ENCODE measurements around the gene TSEN2. TPM values are rescaled to one million over a fixed set of nuclear protein-coding genes. Genes with fewer than 3 reads are reported as not detected.

TSEN2 gene
- total and polyA plus RNA-seq, 9 of the 15 experiments (the other 6 are each of a cell fraction or from before 2014, with no cell fraction given): 38.5 to 76.3 (median 46.6) TPM

DNA sequence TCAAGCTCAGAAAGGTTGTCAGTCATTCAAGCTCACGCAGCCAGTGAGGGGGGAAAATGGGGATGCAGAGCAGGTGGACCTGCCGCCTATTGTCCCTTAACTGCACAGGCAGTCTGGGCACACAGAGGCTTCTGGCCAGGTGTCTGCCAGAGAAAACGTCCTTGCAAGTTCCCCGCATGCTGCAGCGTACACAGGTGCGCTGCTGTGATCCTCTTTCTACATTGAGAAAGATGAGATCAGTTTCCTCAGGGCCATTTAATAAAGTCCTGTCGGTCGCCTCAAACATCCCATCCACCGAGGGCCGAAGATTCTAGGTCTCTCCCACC is 445 bp upstream of the TSEN2 start (continued):
- TF ChIP-seq CBX5 (IDR thresholded peaks at IDR 0.05; ENCODE audit: borderline replicate concordance, low read depth) (0 out of 2 replicates have a peak, but pooled peaks have one; percentile 23), MECOM (CRISPR knock-in tag; IDR thresholded peaks at IDR 0.05) (no peak), FOXJ3 (CRISPR knock-in tag; IDR thresholded peaks at IDR 0.05) (no peak), KAT2B (IDR thresholded peaks at IDR 0.05; ENCODE audit: low read depth, low read length) (no peak), RBM17 (IDR thresholded peaks at IDR 0.05; ENCODE audit: borderline replicate concordance, low read depth, low read length) (no peak), ASH1L (IDR thresholded peaks at IDR 0.05; ENCODE audit: borderline replicate concordance, low read depth, partially characterized antibody) (no peak), ZNF766 (CRISPR knock-in tag; conservative IDR thresholded peaks at IDR 0.05) (no peak)
- TF ChIP-seq, protein P1, sequence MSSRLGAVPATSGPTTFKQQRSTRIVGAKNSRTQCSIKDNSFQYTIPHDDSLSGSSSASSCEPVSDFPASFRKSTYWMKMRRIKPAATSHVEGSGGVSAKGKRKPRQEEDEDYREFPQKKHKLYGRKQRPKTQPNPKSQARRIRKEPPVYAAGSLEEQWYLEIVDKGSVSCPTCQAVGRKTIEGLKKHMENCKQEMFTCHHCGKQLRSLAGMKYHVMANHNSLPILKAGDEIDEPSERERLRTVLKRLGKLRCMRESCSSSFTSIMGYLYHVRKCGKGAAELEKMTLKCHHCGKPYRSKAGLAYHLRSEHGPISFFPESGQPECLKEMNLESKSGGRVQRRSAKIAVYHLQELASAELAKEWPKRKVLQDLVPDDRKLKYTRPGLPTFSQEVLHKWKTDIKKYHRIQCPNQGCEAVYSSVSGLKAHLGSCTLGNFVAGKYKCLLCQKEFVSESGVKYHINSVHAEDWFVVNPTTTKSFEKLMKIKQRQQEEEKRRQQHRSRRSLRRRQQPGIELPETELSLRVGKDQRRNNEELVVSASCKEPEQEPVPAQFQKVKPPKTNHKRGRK (tag; IDR thresholded peaks at IDR 0.05): no peak
- TF ChIP-seq, protein P2, sequence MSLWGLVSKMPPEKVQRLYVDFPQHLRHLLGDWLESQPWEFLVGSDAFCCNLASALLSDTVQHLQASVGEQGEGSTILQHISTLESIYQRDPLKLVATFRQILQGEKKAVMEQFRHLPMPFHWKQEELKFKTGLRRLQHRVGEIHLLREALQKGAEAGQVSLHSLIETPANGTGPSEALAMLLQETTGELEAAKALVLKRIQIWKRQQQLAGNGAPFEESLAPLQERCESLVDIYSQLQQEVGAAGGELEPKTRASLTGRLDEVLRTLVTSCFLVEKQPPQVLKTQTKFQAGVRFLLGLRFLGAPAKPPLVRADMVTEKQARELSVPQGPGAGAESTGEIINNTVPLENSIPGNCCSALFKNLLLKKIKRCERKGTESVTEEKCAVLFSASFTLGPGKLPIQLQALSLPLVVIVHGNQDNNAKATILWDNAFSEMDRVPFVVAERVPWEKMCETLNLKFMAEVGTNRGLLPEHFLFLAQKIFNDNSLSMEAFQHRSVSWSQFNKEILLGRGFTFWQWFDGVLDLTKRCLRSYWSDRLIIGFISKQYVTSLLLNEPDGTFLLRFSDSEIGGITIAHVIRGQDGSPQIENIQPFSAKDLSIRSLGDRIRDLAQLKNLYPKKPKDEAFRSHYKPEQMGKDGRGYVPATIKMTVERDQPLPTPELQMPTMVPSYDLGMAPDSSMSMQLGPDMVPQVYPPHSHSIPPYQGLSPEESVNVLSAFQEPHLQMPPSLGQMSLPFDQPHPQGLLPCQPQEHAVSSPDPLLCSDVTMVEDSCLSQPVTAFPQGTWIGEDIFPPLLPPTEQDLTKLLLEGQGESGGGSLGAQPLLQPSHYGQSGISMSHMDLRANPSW (CRISPR knock-in tag; IDR thresholded peaks at IDR 0.05): no peak
- TF ChIP-seq, protein P3, sequence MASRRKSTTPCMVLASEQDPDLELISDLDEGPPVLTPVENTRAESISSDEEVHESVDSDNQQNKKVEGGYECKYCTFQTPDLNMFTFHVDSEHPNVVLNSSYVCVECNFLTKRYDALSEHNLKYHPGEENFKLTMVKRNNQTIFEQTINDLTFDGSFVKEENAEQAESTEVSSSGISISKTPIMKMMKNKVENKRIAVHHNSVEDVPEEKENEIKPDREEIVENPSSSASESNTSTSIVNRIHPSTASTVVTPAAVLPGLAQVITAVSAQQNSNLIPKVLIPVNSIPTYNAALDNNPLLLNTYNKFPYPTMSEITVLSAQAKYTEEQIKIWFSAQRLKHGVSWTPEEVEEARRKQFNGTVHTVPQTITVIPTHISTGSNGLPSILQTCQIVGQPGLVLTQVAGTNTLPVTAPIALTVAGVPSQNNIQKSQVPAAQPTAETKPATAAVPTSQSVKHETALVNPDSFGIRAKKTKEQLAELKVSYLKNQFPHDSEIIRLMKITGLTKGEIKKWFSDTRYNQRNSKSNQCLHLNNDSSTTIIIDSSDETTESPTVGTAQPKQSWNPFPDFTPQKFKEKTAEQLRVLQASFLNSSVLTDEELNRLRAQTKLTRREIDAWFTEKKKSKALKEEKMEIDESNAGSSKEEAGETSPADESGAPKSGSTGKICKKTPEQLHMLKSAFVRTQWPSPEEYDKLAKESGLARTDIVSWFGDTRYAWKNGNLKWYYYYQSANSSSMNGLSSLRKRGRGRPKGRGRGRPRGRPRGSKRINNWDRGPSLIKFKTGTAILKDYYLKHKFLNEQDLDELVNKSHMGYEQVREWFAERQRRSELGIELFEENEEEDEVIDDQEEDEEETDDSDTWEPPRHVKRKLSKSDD (conservative IDR thresholded peaks at IDR 0.05; ENCODE audit: low read length): no peak

Measured in K562 (cell line).